GM12878 (cell line): Measurements from ENCODE around the gene SHISA7.

ENCODE experiments used
- CREB1 ChIP-seq: IDR thresholded peaks from 2 replicates; pipeline ENCODE4 v1.6.1; 2012; ENCODE audit warnings: low read depth, mild to moderate bottlenecking, inconsistent platforms
- EED ChIP-seq: sonication (generic); IDR thresholded peaks from 2 replicates; pipeline ENCODE4 v1.6.1; 2016; ENCODE audit warnings: antibody characterized with exemption, low read depth
- FOXM1 ChIP-seq: IDR thresholded peaks from 2 replicates; pipeline ENCODE4 v1.6.1; 2012; ENCODE audit warnings: low read depth, mild to moderate bottlenecking, inconsistent platforms, low read length, moderate library complexity
- MXI1 ChIP-seq: fragments of 150-350 bp; IDR thresholded peaks from 2 replicates; pipeline ENCODE4 v1.6.1; 2011; ENCODE audit warnings: low read depth, mild to moderate bottlenecking, inconsistent platforms, low read length, improper control_type of control experiment
- POLR2A ChIP-seq: IDR thresholded peaks from 2 replicates; pipeline ENCODE4 v1.6.1; 2011; ENCODE audit warnings: low read depth, mild to moderate bottlenecking, low read length
- POLR2AphosphoS5 ChIP-seq: IDR thresholded peaks from 2 replicates; pipeline ENCODE4 v1.6.1; 2011; ENCODE audit warnings: mild to moderate bottlenecking, low read length, inconsistent platforms
- RAD51 ChIP-seq: fragments of 450-650 bp; IDR thresholded peaks from 2 replicates; pipeline ENCODE4 v1.6.1; 2016; ENCODE audit warnings: moderate library complexity, mild to moderate bottlenecking, inconsistent platforms
- REST ChIP-seq: IDR thresholded peaks from 2 replicates; pipeline ENCODE4 v1.6.1; 2012; ENCODE audit warnings: mild to moderate bottlenecking, low read depth, low read length
- RFX5 ChIP-seq: IDR thresholded peaks from 2 replicates; pipeline ENCODE4 v1.6.1; 2011; ENCODE audit warnings: low read depth, low read length, improper control_type of control experiment
- SP1 ChIP-seq: IDR thresholded peaks from one replicate; pipeline ENCODE4 v1.6.1; 2011; ENCODE audit warnings: low read depth, low read length
- SREBF2 ChIP-seq: IDR thresholded peaks from 2 replicates; pipeline ENCODE4 v1.6.1; 2012; ENCODE audit warnings: mild to moderate bottlenecking, low read length
- TF ChIP-seq, protein P1 (sequence below): fragments of 450-650 bp; IDR thresholded peaks from 2 replicates; pipeline ENCODE4 v1.6.1; 2016; ENCODE audit warnings: mild to moderate bottlenecking
- TF ChIP-seq, protein P2 (sequence below), 3 experiments: IDR thresholded peaks in 2 of 3; conservative IDR thresholded peaks in 1 of 3; 2 replicates each; pipeline ENCODE4 v1.5.1; 2011; ENCODE audit warnings: low read depth in 3 of 3, low read length in 3 of 3, mild to moderate bottlenecking in 3 of 3, control low read depth in 2 of 3, moderate library complexity in 2 of 3, inconsistent platforms in 1 of 3, mixed read lengths in 1 of 3; ENCODE audit not compliant: control insufficient read depth in 2 of 3, insufficient read depth in 1 of 3; ENCODE audit errors: extremely low read depth in 1 of 3

- TF ChIP-seq, protein P1, sequence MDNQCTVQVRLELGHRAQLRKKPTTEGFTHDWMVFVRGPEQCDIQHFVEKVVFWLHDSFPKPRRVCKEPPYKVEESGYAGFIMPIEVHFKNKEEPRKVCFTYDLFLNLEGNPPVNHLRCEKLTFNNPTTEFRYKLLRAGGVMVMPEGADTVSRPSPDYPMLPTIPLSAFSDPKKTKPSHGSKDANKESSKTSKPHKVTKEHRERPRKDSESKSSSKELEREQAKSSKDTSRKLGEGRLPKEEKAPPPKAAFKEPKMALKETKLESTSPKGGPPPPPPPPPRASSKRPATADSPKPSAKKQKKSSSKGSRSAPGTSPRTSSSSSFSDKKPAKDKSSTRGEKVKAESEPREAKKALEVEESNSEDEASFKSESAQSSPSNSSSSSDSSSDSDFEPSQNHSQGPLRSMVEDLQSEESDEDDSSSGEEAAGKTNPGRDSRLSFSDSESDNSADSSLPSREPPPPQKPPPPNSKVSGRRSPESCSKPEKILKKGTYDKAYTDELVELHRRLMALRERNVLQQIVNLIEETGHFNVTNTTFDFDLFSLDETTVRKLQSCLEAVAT: no peak
- TF ChIP-seq, protein P2, sequence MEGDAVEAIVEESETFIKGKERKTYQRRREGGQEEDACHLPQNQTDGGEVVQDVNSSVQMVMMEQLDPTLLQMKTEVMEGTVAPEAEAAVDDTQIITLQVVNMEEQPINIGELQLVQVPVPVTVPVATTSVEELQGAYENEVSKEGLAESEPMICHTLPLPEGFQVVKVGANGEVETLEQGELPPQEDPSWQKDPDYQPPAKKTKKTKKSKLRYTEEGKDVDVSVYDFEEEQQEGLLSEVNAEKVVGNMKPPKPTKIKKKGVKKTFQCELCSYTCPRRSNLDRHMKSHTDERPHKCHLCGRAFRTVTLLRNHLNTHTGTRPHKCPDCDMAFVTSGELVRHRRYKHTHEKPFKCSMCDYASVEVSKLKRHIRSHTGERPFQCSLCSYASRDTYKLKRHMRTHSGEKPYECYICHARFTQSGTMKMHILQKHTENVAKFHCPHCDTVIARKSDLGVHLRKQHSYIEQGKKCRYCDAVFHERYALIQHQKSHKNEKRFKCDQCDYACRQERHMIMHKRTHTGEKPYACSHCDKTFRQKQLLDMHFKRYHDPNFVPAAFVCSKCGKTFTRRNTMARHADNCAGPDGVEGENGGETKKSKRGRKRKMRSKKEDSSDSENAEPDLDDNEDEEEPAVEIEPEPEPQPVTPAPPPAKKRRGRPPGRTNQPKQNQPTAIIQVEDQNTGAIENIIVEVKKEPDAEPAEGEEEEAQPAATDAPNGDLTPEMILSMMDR (IDR thresholded peaks at IDR 0.05 in 2 of 3, conservative IDR thresholded peaks at IDR 0.05 in 1 of 3; ENCODE audit: control insufficient read depth in 2 of 3, extremely low read depth in 1 of 3, insufficient read depth in 1 of 3, low read depth in 3 of 3, low read length in 3 of 3): no peak
- TF ChIP-seq FOXM1 (no peak), CREB1 (no peak), POLR2A (no peak), SREBF2 (no peak), SP1 (no peak), EED (no peak), RFX5 (no peak), REST (no peak), MXI1 (no peak), POLR2AphosphoS5 (no peak), RAD51 (no peak)
Observed at GRCh38 chr19:55386493-55386971, 56.6 kb downstream of the SHISA7 start.
